H1 (cell line): Measurements from ENCODE around the gene PROZ. TPM values are rescaled to one million over a fixed set of nuclear protein-coding genes. Genes with fewer than 3 reads are reported as not detected.

Experiments
- CTCF ChIA-PET: fragments of 300-600 bp; sonication (Branson Sonifier 250); formaldehyde crosslinking; loops from one replicate; lab custom pipeline; 2021; ENCODE audit not compliant: partially characterized antibody; lab: Charles Lee
- POLR2A ChIA-PET: fragments of 300-600 bp; sonication (Branson Sonifier 250); formaldehyde crosslinking; loops from one replicate; lab custom pipeline; 2021; ENCODE audit warnings: inconsistent platforms; ENCODE audit not compliant: partially characterized antibody; lab: Charles Lee
- DNase-seq, 2 experiments: peaks; one replicate each; pipeline versions ENCODE4 v3.0.0 to v3.0.0-alpha.2; 2010 to 2022; ENCODE audit warnings: low spot score in 2 of 2, low read depth in 1 of 2, mixed read lengths in 1 of 2
- FAIRE-seq: peaks from 2 replicates; lab custom pipeline; 2011; peaks lifted over from hg19 to GRCh38; lab: Jason Lieb, UNC
- H2AFZ ChIP-seq: 2 replicates; pipeline ENCODE4 v1.8.1; 2012; ENCODE audit warnings: low read length, inconsistent platforms
- H2AK5ac ChIP-seq: 2 replicates; pipeline ENCODE4 v1.6.1; 2013; ENCODE audit warnings: low read depth, low read length
- H2BK120ac ChIP-seq: replicated peaks from 2 replicates; pipeline ENCODE3; 2013; ENCODE audit warnings: low read depth, low read length, inconsistent platforms
- H2BK12ac ChIP-seq: 2 replicates; pipeline ENCODE4 v1.6.1; 2013; ENCODE audit warnings: low read depth, low read length
- H2BK15ac ChIP-seq: 2 replicates; pipeline ENCODE4 v1.6.1; 2013; ENCODE audit warnings: low read length
- H2BK20ac ChIP-seq: 2 replicates; pipeline ENCODE4 v1.6.1; 2013; ENCODE audit warnings: low read length
- H2BK5ac ChIP-seq: 2 replicates; pipeline ENCODE4 v1.6.1; 2013; ENCODE audit warnings: low read depth, low read length
- H3K14ac ChIP-seq: 2 replicates; pipeline ENCODE4 v1.6.1; 2013; ENCODE audit warnings: inconsistent platforms; ENCODE audit not compliant: insufficient read length
- H3K18ac ChIP-seq: 2 replicates; pipeline ENCODE4 v1.6.1; 2013; ENCODE audit warnings: low read length; ENCODE audit errors: extremely low read depth
- H3K23ac ChIP-seq: 2 replicates; pipeline ENCODE4 v1.6.1; 2013; ENCODE audit warnings: inconsistent platforms; ENCODE audit not compliant: insufficient read length
- H3K23me2 ChIP-seq: 2 replicates; pipeline ENCODE4 v1.6.1; 2013; ENCODE audit warnings: low read depth, low read length
- H3K27ac ChIP-seq: 2 replicates; pipeline ENCODE4 v1.6.1; 2011; ENCODE audit warnings: low read depth, low read length, inconsistent platforms
- H3K27me3 ChIP-seq, 4 experiments: replicated peaks in 1 of 4; 1 replicate in 1 of 4; 2 replicates in 3 of 4; pipeline versions ENCODE4 v1.6.1 to v1.8.1; 2011 to 2013; ENCODE audit warnings: low read length in 3 of 4, mild to moderate bottlenecking in 3 of 4, inconsistent platforms in 2 of 4, mixed read lengths in 2 of 4, moderate library complexity in 1 of 4; ENCODE audit not compliant: control insufficient read depth in 3 of 4, insufficient read depth in 3 of 4; ENCODE audit errors: extremely low read depth in 1 of 4
- H3K36me3 ChIP-seq, 4 experiments: 2 replicates each; pipeline versions ENCODE4 v1.6.1 to v1.8.1; 2011 to 2013; ENCODE audit warnings: mild to moderate bottlenecking in 4 of 4, low read length in 3 of 4, moderate library complexity in 2 of 4, control low read depth in 1 of 4, inconsistent platforms in 1 of 4; ENCODE audit not compliant: insufficient read depth in 4 of 4, control insufficient read depth in 2 of 4
- H3K4ac ChIP-seq: replicated peaks from 2 replicates; pipeline ENCODE3; 2013; ENCODE audit warnings: low read length, low read depth, mixed read lengths, inconsistent platforms; ENCODE audit not compliant: insufficient read length
- H3K4me1 ChIP-seq, 4 experiments: replicated peaks in 1 of 4; 1 replicate in 1 of 4; 2 replicates in 3 of 4; pipeline versions ENCODE4 v1.6.1 to v1.8.1; 2011 to 2013; ENCODE audit warnings: low read length in 3 of 4, inconsistent platforms in 2 of 4, mixed read lengths in 1 of 4; ENCODE audit not compliant: insufficient read depth in 4 of 4, control insufficient read depth in 3 of 4
- H3K4me2 ChIP-seq, 2 experiments: 2 replicates each; pipeline versions ENCODE4 v1.6.1 to v1.8.1; 2011 to 2013; ENCODE audit warnings: low read depth in 2 of 2, low read length in 2 of 2, control low read depth in 1 of 2, inconsistent platforms in 1 of 2, mild to moderate bottlenecking in 1 of 2; ENCODE audit not compliant: insufficient read depth in 1 of 2
- H3K4me3 ChIP-seq, 4 experiments: fragments of 200-600, 300-600 bp in 1 of 4; sonication (generic), shearing (Covaris generic), sonication (Bioruptor Twin) in 1 of 4; 2 replicates each; pipeline versions ENCODE4 v1.5.1 to v1.8.1; 2011 to 2016; ENCODE audit warnings: low read length in 4 of 4, low read depth in 3 of 4, control low read depth in 2 of 4, inconsistent platforms in 2 of 4, mild to moderate bottlenecking in 2 of 4, mixed read lengths in 1 of 4, moderate library complexity in 1 of 4; ENCODE audit not compliant: insufficient read depth in 2 of 4; ENCODE audit errors: extremely low read depth in 1 of 4
- H3K56ac ChIP-seq: replicated peaks from 2 replicates; pipeline ENCODE3; 2013; ENCODE audit warnings: low read depth, mild to moderate bottlenecking, mixed read lengths, low read length, inconsistent platforms; ENCODE audit not compliant: insufficient read length
- H3K79me1 ChIP-seq: 2 replicates; pipeline ENCODE4 v1.6.1; 2013; ENCODE audit warnings: low read depth, low read length, control low read depth
- H3K79me2 ChIP-seq, 2 experiments: 2 replicates each; pipeline versions ENCODE4 v1.6.1 to v1.8.1; 2012 to 2013; ENCODE audit warnings: low read length in 2 of 2, mild to moderate bottlenecking in 2 of 2, inconsistent platforms in 1 of 2; ENCODE audit not compliant: insufficient read depth in 2 of 2, control insufficient read depth in 1 of 2
- H3K9ac ChIP-seq, 4 experiments: replicated peaks in 1 of 4; 1 replicate in 1 of 4; 2 replicates in 3 of 4; pipeline versions ENCODE4 v1.6.1 to v1.8.1; 2011 to 2013; ENCODE audit warnings: low read depth in 3 of 4, low read length in 3 of 4, control low read depth in 2 of 4, mild to moderate bottlenecking in 2 of 4, moderate library complexity in 2 of 4, inconsistent platforms in 1 of 4; ENCODE audit errors: extremely low read depth in 1 of 4
- H3K9me3 ChIP-seq, 2 experiments: 2 replicates each; pipeline versions ENCODE4 v1.6.1 to v1.8.1; 2012 to 2013; ENCODE audit warnings: mild to moderate bottlenecking in 2 of 2, moderate library complexity in 2 of 2, control low read depth in 1 of 2, inconsistent platforms in 1 of 2, low read depth in 1 of 2, low read length in 1 of 2, mixed read lengths in 1 of 2; ENCODE audit not compliant: insufficient read depth in 2 of 2
- H4K20me1 ChIP-seq, 2 experiments: replicated peaks in 1 of 2; 2 replicates each; pipeline versions ENCODE3 to v1.8.1; 2011 to 2013; ENCODE audit warnings: inconsistent platforms in 2 of 2, low read length in 2 of 2, mild to moderate bottlenecking in 1 of 2; ENCODE audit not compliant: insufficient read depth in 2 of 2, control insufficient read depth in 1 of 2
- H4K5ac ChIP-seq: 2 replicates; pipeline ENCODE4 v1.6.1; 2013; ENCODE audit warnings: low read length, low read depth, mixed read lengths, inconsistent platforms; ENCODE audit not compliant: insufficient read length
- H4K8ac ChIP-seq: 2 replicates; pipeline ENCODE4 v1.8.0; 2013; ENCODE audit warnings: mild to moderate bottlenecking, moderate library complexity, low read length, inconsistent platforms; ENCODE audit not compliant: insufficient read depth; ENCODE audit errors: extremely low read depth
- H4K91ac ChIP-seq: replicated peaks from 2 replicates; pipeline ENCODE3; 2013; ENCODE audit warnings: low read length, mixed read lengths, inconsistent platforms; ENCODE audit not compliant: insufficient read length
- EGR1 ChIP-seq: IDR thresholded peaks from 2 replicates; pipeline ENCODE4 v1.6.1; 2011; ENCODE audit warnings: low read depth, low read length, borderline replicate concordance
- SUZ12 ChIP-seq: fragments of 200-600 bp; sonication (generic); IDR thresholded peaks from 2 replicates; pipeline ENCODE4 v1.6.1; 2012; ENCODE audit warnings: mild to moderate bottlenecking, inconsistent platforms, low read length, moderate library complexity, mixed read lengths
- TBP ChIP-seq: IDR thresholded peaks from 2 replicates; pipeline ENCODE4 v1.6.1; 2011; ENCODE audit warnings: low read depth, low read length, improper control_type of control experiment
- TCF12 ChIP-seq: IDR thresholded peaks from 2 replicates; pipeline ENCODE4 v1.6.1; 2011; ENCODE audit warnings: low read depth, mild to moderate bottlenecking, low read length
- WGBS, 2 experiments: shearing (Covaris generic) in 1 of 2; methylation state at CpG; one replicate each; pipeline versions ENCODE4 v1.1.6 to v1.1.7; 2013 to 2015; ENCODE audit warnings: low lambda C conversion rate in 2 of 2, mixed read lengths in 2 of 2, inconsistent platforms in 1 of 2, low coverage in 1 of 2, missing lambda C conversion rate in 1 of 2; ENCODE audit not compliant: insufficient replicate concordance in 2 of 2, insufficient coverage in 1 of 2, insufficient read length in 1 of 2; ENCODE audit errors: extremely low coverage in 1 of 2, missing lambda C conversion rate in 1 of 2; 5-methylcytosine and 5-hydroxymethylcytosine counted together
- polyA plus RNA-seq, 7 experiments: library from polyadenylated mRNA; depleted of rRNA in 3 of 7; stranded (reverse) in 5 of 7; unstranded in 2 of 7; fragments of >200 nt in 5 of 7; fragments of 200-250 nt in 2 of 7; gene quantifications; 1 replicate in 5 of 7; 2 replicates in 1 of 7; 4 replicates in 1 of 7; pipeline versions ENCODE4 v1.2.1 to v1.2.3, GENCODE V29; 2011 to 2013; ENCODE audit warnings: missing spikeins in 2 of 7, mixed read lengths in 2 of 7
- total RNA-seq: library from RNA; stranded (reverse); fragmentation: NEBNext Ultra II Directional; extraction: Animal tissue kit (Norgen Biotek cat#: 25700); gene quantifications from 2 replicates; pipeline ENCODE4 v1.2.1, GENCODE V29; 2021

Gene PROZ
- total and polyA plus RNA-seq, 2 of the 8 experiments (the other 6 are each of a cell fraction or from before 2014, with no cell fraction given) = not detected

GRCh38 chr13:113186061-113186900 is 27.8 kb downstream of the PROZ start:
- Histone ChIP-seq H2AK5ac (no peak overlapping the region), H3K4me3 (no peak overlapping the region), H4K91ac (no peak overlapping the region), H3K56ac (no peak overlapping the region), H2BK20ac (no peak overlapping the region), H3K9ac (no peak overlapping the region), H4K5ac (no peak overlapping the region), H3K27me3 (no peaks in the 10 kb centered on the region), H3K18ac (no peak overlapping the region), H3K27ac (no peak overlapping the region), H2BK15ac (no peak overlapping the region), H3K4ac (no peak overlapping the region), H3K4me1 (no peaks in the 10 kb centered on the region), H3K79me2 (no peaks in the 10 kb centered on the region), H3K36me3 (peaks cover 18 to 60% (median 42%) of the 10 kb centered on the region in 4 experiments), H3K23ac (no peak overlapping the region), H2BK5ac (no peak overlapping the region), H4K20me1 (peaks cover 0 to 12% of the 10 kb centered on the region in 2 experiments), H2BK12ac (no peak overlapping the region), H2BK120ac (no peak overlapping the region), H3K9me3 (no peaks in the 10 kb centered on the region), H4K8ac (no peak overlapping the region), H3K14ac (no peak overlapping the region), H3K4me2 (no peak overlapping the region), H3K79me1 (peaks cover 3% of the 10 kb centered on the region; the same call in 1 of the 2 replicates), H3K23me2 (no peaks in the 10 kb centered on the region), H2AFZ (no peak overlapping the region)
- FAIRE-seq (no peak), DNase-seq (no peak)
- TF ChIP-seq TCF12 (no peak), SUZ12 (no peak), EGR1 (no peak), TBP (no peak)
- ChIA-PET POLR2A (interaction anchor here (1.1 kb wide), 1 partner anchor 36 kb away, joined by 3 read pairs; no protein-coding TSS in a partner anchor), CTCF (interaction anchor here (0.9 kb wide), 1 partner anchor 11 kb away, joined by 3 read pairs; no protein-coding TSS in a partner anchor)
- 89% methylated on average over 13 of the region's 13 CpGs; no CpG with 5 or more reads in 1 of the 2 experiments for whole genome bisulfite sequencing, 2 experiments
